GM23248 (cell line): ENCODE data around the gene TENT4A. TPM values are rescaled to one million over a fixed set of nuclear protein-coding genes. Genes with fewer than 3 reads are reported as not detected.

Experiments
- DNase-seq: peaks from one replicate; pipeline ENCODE4 v3.0.0-alpha.2; 2015
- H2AFZ ChIP-seq: fragments of 200-600 bp; sonication (generic); 2 replicates; pipeline ENCODE4 v1.6.1; 2016; ENCODE audit warnings: antibody characterized with exemption
- H3F3A ChIP-seq: fragments of 200-600 bp; sonication (generic); 2 replicates; pipeline ENCODE4 v1.6.1; 2016; ENCODE audit warnings: mild to moderate bottlenecking, antibody characterized with exemption, mixed run types; ENCODE audit not compliant: insufficient read depth
- H3K27ac ChIP-seq: fragments of 200-600 bp; sonication (generic); 2 replicates; pipeline ENCODE4 v1.5.1; 2016; ENCODE audit warnings: mild to moderate bottlenecking
- H3K27me3 ChIP-seq: fragments of 200-600 bp; sonication (generic); replicated peaks from 2 replicates; pipeline ENCODE4 v1.6.1; 2016; ENCODE audit warnings: mild to moderate bottlenecking; ENCODE audit not compliant: insufficient read depth
- H3K36me3 ChIP-seq: fragments of 200-600 bp; sonication (generic); 2 replicates; pipeline ENCODE4 v1.6.1; 2016; ENCODE audit warnings: low read depth, mild to moderate bottlenecking
- H3K4me1 ChIP-seq: fragments of 200-600 bp; sonication (generic); 2 replicates; pipeline ENCODE4 v1.6.1; 2016; ENCODE audit warnings: mild to moderate bottlenecking; ENCODE audit not compliant: insufficient read depth
- H3K4me2 ChIP-seq: fragments of 200-600 bp; sonication (generic); one replicate; pipeline ENCODE4 v1.6.1; 2016; ENCODE audit warnings: mild to moderate bottlenecking; ENCODE audit not compliant: unreplicated experiment
- H3K4me3 ChIP-seq: fragments of 200-600 bp; sonication (generic); 2 replicates; pipeline ENCODE4 v1.5.1; 2016; ENCODE audit warnings: mild to moderate bottlenecking
- H3K79me2 ChIP-seq: fragments of 200-600 bp; sonication (generic); 2 replicates; pipeline ENCODE4 v1.6.1; 2016; ENCODE audit warnings: mild to moderate bottlenecking; ENCODE audit not compliant: insufficient read depth
- H3K9ac ChIP-seq: fragments of 200-600 bp; sonication (generic); 2 replicates; pipeline ENCODE4 v1.6.1; 2016; ENCODE audit warnings: mild to moderate bottlenecking
- H3K9me2 ChIP-seq: fragments of 200-600 bp; sonication (generic); 2 replicates; pipeline ENCODE4 v1.6.1; 2016; ENCODE audit warnings: mixed run types, mild to moderate bottlenecking, moderate library complexity; ENCODE audit not compliant: insufficient read depth
- H3K9me3 ChIP-seq: fragments of 200-600 bp; sonication (generic); one replicate; pipeline ENCODE4 v1.6.1; 2017; ENCODE audit warnings: low read depth
- H4K20me1 ChIP-seq: fragments of 200-600 bp; sonication (generic); 2 replicates; pipeline ENCODE4 v1.6.0; 2016; ENCODE audit not compliant: insufficient read depth
- EZH2 ChIP-seq: fragments of 200-600 bp; sonication (generic); IDR thresholded peaks from 2 replicates; pipeline ENCODE4 v1.6.1; 2018; ENCODE audit warnings: antibody characterized with exemption, mild to moderate bottlenecking; ENCODE audit not compliant: insufficient read depth, poor library complexity, severe bottlenecking
- EZH2phosphoT487 ChIP-seq: fragments of 200-600 bp; sonication (generic); IDR thresholded peaks from 2 replicates; pipeline ENCODE4 v1.6.1; 2018; ENCODE audit warnings: antibody characterized with exemption, moderate library complexity, mild to moderate bottlenecking, low read depth; ENCODE audit not compliant: insufficient read depth
- WGBS, 2 experiments: methylation state at CpG; one replicate each; pipeline ENCODE4 v1.1.6; 2015 to 2017; ENCODE audit warnings: low lambda C conversion rate in 2 of 2, low coverage in 1 of 2; ENCODE audit errors: missing lambda C conversion rate in 2 of 2; 5-methylcytosine and 5-hydroxymethylcytosine counted together
- in situ Hi-C: fragments of 300-500 bp; cut with MboI; formaldehyde crosslinking; loops from 2 replicates; pipeline ENCODE4 v1.15.0; 2020
- polyA plus RNA-seq: library from polyadenylated mRNA; unstranded; fragments of >200 nt; fragmentation: Nextera tagmentation; extraction: Ambion mirVana; gene quantifications from 2 replicates; pipeline ENCODE4 v1.2.1, GENCODE V29; 2016
- total RNA-seq: library from RNA; depleted of rRNA; stranded (reverse); fragments of >200 nt; shearing (Covaris generic); gene quantifications from 2 replicates; pipeline ENCODE4 v1.2.3, GENCODE V29; 2014

The TENT4A gene
- total and polyA plus RNA-seq, 2 experiments from 2014 or later = 3.0 to 17.6 TPM

DNA sequence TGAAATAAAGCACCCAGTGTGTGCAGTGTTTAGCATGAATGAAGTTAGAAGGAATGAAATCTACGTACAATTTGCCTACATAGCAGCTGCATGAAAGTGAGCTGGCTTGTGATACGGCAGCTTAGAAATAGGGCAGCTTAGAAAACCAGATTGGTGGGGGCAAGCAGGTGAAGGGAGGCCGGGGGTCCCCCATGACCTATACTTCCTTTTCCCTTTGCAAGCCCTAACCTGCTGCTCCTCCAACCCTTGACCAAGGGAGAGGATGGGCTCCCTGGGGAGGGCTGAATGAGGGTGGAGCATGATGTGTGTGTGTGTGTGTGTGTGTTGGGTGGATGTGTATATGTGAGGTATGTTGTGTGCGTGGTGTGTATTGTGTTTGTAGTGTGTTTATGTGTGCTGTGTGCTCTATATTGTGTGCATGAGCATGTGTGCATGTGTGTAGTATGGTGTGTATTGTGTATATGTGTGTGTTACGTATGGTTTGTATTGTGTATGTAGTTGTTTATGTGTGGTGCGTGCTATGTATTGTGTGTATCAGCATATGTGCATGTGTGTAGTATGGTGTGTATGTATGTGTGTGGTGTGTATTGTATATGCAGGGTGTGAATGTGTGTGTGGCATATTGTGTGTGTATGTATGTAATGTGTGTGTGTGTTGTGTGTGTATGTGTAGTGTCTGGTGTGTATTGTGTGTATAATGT, 72.1 kb downstream of the TENT4A start:
- no peaks in the 10 kb centered on the region for H3K4me1 ChIP-seq
- in situ Hi-C loops = no loop called here
- H3K9ac ChIP-seq = no peak overlapping the region
- TF ChIP-seq EZH2 (no peak), EZH2phosphoT487 (no peak)
- no peak overlapping the region for H3K4me2 ChIP-seq
- H3K9me3 ChIP-seq = no peaks in the 10 kb centered on the region
- no peak overlapping the region for H3K4me3 ChIP-seq
- no peaks in the 10 kb centered on the region for H3K79me2 ChIP-seq
- H4K20me1 ChIP-seq = no peaks in the 10 kb centered on the region
- no peaks in the 10 kb centered on the region for H3F3A ChIP-seq
- H2AFZ ChIP-seq = no peak overlapping the region
- no peaks in the 10 kb centered on the region for H3K36me3 ChIP-seq
- no peak for DNase-seq
- no peak overlapping the region for H3K27ac ChIP-seq
- no peaks in the 10 kb centered on the region for H3K9me2 ChIP-seq
- WGBS, 2 experiments = 74 to 78% methylated on average over 6 of the region's 6 CpGs
- H3K27me3 ChIP-seq = no peaks in the 10 kb centered on the region

DNA sequence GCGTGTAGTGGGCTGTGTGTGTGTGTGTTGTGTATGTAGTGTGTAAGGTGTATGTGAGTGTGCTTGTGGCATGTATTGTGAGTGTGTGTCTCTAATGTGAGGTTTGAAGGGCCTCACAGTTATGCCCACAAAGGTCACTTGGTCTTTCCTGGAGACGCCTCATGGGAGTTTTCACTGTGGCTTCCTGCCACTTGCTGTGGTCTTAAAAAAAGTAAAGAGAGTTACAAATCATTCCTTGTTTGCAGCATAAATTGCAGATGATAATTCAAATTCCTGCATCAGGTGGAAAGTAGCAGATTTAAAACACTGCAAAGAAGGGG, 72.6 kb downstream of the TENT4A start:
- H3F3A ChIP-seq = no peaks in the 10 kb centered on the region
- WGBS, 2 experiments = 61 to 84% methylated on average over 2 of the region's 2 CpGs
- no peaks in the 10 kb centered on the region for H3K4me1 ChIP-seq
- no peak overlapping the region for H3K9ac ChIP-seq
- no peak overlapping the region for H3K4me2 ChIP-seq
- no peaks in the 10 kb centered on the region for H4K20me1 ChIP-seq
- no peak overlapping the region for H3K27ac ChIP-seq
- no peaks in the 10 kb centered on the region for H3K27me3 ChIP-seq
- H3K9me3 ChIP-seq = no peaks in the 10 kb centered on the region
- no peaks in the 10 kb centered on the region for H3K36me3 ChIP-seq
- H3K79me2 ChIP-seq = no peaks in the 10 kb centered on the region
- H2AFZ ChIP-seq = no peak overlapping the region
- H3K9me2 ChIP-seq = no peaks in the 10 kb centered on the region
- in situ Hi-C loops = no loop called here
- DNase-seq = no peak
- TF ChIP-seq EZH2 (no peak), EZH2phosphoT487 (no peak)
- H3K4me3 ChIP-seq = no peak overlapping the region

DNA sequence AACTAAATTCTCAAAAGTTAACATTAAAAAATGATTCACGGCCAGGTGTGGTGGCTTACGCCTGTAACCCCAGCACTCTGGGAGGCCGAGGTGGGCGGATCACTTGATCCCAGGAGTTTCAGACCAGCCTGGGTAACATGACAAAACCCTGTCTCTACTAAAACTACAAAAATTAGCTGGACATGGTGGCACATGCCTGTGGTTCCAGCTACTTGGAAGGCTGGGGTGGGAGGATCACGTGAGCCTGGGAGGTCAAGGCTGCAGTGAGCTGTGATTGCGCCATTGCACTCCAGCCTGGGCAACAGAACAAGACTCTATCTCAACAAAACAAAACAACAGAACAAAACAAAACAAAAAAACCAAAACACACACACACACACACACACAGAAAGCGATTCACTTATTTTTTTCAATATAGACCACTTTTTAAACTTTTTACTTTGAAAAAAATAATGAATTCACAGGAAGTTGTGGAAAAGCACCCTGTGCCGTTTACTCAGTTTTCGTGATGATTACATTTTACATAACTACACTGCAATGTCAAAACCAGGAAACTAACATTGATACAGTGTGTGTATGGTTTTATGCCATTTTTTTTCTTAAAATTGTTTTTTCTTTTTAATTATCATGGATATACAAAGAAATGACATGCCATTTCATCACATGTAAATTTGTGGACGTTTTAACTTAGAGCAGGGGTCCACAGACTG, 73.7 kb downstream of the TENT4A start:
- Histone ChIP-seq H3F3A (no peaks in the 10 kb centered on the region), H4K20me1 (no peaks in the 10 kb centered on the region), H3K27me3 (peaks cover 6% of the 10 kb centered on the region), H3K4me1 (no peaks in the 10 kb centered on the region), H3K9me2 (no peaks in the 10 kb centered on the region), H3K4me2 (no peak overlapping the region), H3K36me3 (no peaks in the 10 kb centered on the region), H3K79me2 (no peaks in the 10 kb centered on the region), H3K9me3 (no peaks in the 10 kb centered on the region), H2AFZ (no peak overlapping the region), H3K27ac (no peak overlapping the region), H3K9ac (no peak overlapping the region), H3K4me3 (no peak overlapping the region)
- in situ Hi-C loops = no loop called here
- TF ChIP-seq EZH2 (no peak), EZH2phosphoT487 (no peak)
- WGBS, 2 experiments = 76% methylated on average over 10 of the region's 10 CpGs
- DNase-seq = no peak

DNA sequence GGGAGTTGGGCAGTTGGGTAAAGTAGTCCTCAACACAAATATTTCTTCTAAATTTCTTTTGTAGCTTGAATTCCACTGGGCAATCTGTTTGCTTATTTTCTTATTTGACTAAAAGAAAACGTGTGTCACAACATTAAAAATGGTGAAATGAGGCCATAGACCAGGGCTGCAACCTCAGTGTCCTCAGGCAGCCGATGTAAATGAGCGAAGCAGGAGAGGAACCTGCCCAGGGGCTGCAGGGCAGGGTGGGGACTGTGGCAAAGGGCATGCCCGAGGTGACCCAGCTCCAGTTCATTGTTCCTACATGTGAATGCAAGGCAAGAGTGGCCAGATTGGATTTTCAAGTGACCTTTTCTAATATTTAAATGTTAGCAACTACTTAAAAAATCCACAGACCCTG, 74.7 kb downstream of the TENT4A start:
- in situ Hi-C loops = no loop called here
- H3K27me3 ChIP-seq = peaks cover 6% of the 10 kb centered on the region
- H3K9me2 ChIP-seq = no peaks in the 10 kb centered on the region
- no peak for DNase-seq
- H3K27ac ChIP-seq = no peak overlapping the region
- 61 to 67% methylated on average over 4 of the region's 4 CpGs for WGBS, 2 experiments
- H3K79me2 ChIP-seq = no peaks in the 10 kb centered on the region
- H3K9me3 ChIP-seq = no peaks in the 10 kb centered on the region
- TF ChIP-seq EZH2 (no peak), EZH2phosphoT487 (no peak)
- no peak overlapping the region for H3K4me3 ChIP-seq
- H4K20me1 ChIP-seq = no peaks in the 10 kb centered on the region
- no peaks in the 10 kb centered on the region for H3K36me3 ChIP-seq
- no peak overlapping the region for H3K9ac ChIP-seq
- no peak overlapping the region for H2AFZ ChIP-seq
- H3F3A ChIP-seq = no peaks in the 10 kb centered on the region
- H3K4me1 ChIP-seq = no peaks in the 10 kb centered on the region
- H3K4me2 ChIP-seq = no peak overlapping the region
